ENCODE results near the gene ARSI.

The ARSI gene

DNA sequence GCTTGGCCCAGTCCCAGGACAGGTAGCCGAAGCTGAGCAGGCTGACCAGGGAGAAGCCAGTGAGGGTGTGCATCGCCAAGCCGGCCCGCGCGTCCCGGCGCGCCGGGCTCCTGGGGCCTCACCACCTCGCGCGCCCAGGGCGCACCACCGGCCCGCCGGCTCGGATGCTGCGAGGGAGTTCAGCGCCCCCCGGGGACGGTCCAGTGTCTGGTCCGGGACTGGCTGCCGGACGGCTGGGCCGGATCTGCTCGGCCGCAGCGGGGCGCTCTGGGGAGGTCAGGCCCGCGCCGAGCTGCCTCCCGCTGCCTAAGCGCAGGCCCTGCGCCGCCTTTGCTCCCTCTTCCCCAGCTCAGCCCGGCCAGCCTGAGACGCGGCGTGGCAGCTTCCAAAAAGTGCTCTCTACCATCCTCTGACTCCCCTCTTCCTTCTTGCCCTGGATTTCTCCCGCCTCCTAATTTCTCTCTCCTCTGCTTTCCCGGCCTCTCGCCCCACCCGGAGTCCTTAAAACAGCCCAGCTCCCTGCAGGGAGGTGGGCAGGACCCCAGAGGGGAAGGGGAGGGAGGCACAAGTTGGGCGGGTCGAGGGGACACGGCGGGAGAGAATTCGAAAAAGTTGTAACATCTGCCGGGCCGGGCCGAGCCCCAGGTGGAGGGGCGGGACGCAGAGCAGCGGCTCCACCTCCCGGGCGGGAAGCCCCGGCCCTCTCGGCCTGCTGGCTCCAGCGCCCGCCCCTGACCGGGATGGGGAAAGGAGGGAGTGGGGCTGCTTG, at the start of gene ARSI:
Gene ARSI, minus strand, starts transcription at position 605 of the 769 bp plus-strand sequence. Its CDS starts 532 bp downstream, at position 73.
- DNase-seq: no peak

DNA sequence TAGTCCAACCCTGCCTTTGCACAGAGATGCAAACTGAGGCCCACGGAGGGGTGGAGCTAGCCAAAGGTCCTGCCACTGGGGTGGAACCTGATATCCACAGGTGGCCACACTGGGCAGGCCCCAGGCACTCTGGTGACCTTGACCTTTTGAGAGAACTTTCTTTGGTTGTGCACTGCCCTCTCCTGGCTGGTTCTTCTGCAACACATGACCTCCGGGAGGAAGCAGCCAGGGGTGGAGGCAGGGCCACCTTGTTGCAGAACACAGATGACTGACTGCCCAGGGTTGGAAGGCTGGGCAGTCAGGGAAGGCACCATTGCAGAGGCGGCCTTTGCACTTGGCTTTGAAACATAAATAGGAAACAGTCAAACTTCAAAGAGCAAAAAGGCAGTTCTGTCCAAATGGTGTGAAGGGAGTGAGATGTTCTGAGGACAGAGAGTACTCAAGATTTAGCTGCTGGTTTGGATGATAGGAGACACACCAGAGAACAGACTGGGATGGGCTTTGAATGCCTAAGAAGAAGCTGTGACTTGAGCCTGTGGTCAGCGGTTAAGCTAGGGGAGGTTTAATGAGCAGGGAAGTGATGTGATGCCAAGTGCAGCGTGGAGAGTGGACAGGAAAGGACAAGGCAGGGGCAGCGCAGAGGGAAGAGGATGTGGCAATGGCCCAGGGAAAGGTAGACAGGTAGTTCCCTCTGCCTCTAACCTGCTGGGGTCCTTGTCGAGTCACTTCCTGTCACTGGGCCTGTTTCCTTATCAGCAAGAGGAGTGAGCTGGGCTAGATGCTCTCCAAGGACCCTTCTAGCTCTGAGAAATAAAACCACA, 48.0 kb upstream of the ARSI start:
- DNase-seq: peak; percentile 79

DNA sequence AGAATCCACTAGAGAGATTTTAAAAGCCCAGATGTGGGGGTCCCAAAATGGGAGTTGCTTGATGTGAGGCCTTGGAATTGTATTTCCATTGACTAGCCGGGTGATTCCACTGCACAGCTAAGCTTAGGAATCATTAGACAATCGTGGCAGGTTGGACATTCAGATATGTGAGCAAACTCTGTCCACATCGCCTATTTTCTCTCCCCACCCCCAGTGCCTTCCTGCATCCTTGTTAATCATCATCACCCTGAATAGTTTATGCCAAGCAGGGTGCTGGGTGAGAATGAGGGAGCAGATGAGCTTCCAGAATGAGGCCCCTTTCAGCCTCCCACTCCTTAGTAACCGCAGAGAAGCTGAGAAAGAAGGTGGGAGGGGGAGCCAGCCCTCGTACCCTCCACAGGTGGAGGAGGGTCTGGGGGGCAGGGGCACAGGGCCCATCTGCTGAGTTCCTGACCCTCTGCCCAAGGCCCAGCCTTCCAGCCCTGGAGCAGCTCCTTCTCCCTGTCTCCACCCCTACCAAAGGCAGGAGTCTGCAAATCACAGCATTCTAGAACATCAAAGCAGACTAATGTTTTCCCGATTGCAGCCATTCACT, 47.1 kb upstream of the ARSI start:
- DNase-seq: no peak

DNA sequence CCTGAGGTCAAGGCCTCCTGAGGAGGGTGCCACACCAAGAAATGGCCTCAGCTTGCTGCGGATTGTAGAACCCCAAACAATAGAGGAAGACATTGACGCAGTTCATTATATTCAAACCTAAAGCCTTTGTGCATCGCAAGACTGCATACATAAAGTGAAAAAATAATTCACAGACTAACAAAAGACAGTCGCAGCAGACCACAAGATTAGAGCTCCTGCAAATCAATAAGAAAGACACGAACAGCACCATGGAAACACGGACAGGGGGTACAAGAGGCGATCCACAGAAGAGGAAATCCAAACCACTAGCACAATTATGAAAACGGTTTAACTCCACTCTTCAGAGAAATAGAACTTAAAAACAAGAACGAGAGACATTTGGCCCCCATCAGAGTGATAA, 44.7 kb upstream of the ARSI start:
- no peak for DNase-seq

DNA sequence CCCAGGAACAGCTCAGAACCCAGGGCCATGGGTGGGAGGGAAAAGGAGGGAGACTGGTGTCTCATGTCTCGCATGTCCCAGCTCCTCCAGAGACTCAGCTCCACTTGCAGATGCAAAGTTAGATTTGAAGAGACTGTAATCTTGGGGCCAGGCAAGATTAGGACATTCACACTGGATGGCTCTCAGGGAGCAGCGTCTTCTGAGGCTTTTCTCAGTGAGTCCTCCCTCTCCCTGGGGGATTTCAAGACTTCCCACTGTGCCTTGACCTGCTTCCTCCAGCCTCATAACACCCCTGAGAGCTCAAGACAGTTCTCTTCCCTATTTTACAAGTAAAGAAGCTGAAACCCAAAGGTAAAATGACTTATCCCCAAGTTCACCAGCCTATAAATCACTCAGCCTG, 44.3 kb upstream of the ARSI start:
- DNase-seq: no peak

DNA sequence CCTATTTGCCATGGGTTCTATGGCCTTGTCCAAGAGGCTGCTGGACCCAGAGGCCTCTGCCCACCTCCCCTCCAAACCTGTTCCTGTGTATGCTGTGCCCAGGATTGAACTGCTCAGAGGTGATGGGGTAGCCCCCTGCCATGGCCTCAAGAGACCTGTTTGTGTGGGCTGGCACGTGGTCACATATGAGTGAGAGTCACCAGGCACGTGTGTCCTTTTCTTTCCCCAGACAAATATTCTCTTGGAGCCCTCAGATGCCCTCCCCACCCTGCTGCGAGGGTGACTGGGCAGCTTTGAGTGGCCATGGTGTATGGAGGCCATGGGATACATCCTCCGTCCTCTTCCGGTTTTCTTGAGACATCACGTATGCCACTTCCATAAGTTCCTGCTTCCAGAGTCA, 43.9 kb upstream of the ARSI start:
- DNase-seq: no peak

DNA sequence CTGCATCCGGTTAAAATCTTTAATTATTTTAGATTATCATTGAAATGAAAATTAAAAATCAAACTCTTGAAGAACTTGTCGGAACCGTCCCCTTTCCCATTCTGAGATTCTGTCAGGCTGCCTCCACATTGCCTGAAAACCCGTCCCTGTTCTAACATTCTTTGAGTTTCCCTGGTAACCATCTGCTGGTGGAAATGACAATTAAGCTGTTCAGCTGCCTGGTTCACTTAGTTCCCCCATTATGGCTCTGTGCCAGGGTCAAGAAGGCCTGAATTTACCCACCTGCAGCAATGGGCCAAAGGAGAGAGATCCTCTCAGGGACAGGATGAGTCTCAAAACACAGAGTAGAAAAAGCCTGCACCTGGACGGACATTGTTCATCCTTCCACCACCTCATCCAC, 43.0 kb upstream of the ARSI start:
- no peak for DNase-seq

DNA sequence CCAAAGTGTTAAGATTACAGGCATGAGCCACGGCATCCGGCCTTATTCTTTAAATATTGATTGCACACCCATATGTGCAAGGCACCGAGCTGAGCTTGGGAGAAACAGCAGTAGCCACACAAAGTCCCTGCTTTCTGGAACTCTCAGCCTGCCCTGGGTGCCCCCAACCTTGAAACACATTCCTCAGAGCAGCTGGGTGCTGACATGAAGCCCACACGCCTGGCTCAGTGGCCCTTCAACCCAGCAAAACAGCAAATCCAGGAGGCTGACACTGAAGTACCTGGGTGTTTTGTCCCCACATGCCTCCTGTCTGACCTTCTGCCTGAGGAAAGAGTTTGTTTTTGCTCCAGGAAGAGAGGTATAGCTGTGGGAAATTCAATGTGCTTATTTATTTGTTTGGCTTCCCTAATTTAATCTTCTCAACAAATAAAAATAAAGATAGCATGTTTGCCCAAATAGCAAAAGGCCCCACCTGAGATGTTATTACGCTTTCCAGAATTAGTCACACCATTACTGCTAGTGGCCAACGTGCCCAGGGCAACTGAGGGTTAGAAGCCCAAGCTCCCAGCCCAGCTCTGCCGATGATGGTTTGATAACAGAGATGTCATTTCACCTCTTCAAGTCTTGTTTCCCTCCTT, 41.4 kb upstream of the ARSI start:
- no peak for DNase-seq

DNA sequence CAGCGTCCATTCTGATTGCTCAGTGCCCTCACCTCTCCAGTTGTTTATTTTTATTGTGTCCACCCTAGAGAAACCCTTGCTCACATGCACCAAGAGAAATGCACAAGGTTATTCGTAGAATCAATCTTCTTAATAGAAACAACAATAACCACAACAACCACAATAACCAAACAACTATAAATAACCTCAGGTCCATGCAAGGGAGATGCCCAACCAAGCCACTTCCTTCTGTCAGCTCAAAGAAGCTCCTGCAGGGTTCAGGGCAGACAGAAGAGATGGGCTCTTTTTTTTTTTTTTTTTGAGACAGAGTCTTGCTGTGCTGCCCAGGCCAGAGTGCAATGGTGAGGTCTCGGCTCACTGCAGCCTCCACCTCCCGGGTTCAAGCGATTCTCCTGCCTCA, 39.9 kb upstream of the ARSI start:
- DNase-seq: no peak

DNA sequence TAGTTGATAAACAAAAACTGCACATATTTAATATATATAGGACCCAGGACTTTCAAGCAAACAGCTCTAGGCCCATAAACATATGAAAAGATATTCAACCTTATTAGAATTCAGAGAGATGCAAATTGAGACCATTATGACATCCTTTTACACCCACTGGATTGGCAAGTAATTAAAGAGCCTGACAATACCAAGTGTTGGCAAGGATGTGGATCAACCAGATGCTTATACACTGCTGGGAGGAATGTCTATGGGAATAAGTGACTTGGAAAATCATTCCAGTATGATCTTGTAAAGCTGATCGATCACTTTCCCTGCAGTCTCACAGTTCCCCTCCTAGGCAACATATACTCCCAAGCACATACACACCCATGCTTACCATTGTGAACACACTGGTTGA, 39.3 kb upstream of the ARSI start:
- DNase-seq: no peak

DNA sequence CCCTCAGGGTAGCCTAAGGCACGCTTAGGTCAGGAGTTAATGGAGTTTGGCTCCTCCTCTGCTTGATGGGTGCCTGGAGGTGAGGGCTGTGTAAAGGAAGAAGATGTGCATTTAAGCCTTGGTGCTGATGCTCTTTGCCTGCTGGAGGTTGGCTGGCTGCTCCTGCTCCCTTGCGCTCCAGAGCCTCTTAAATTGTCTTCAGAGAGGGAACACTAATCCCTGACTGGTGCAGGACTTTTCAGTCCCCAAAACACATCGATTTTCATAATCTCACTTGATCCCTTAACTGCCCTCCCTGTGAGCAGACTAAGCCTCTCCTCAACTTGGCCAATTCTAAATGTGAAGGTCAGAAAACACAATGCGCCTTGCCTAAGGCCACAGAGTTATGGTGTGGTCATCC, 38.6 kb upstream of the ARSI start:
- no peak for DNase-seq

DNA sequence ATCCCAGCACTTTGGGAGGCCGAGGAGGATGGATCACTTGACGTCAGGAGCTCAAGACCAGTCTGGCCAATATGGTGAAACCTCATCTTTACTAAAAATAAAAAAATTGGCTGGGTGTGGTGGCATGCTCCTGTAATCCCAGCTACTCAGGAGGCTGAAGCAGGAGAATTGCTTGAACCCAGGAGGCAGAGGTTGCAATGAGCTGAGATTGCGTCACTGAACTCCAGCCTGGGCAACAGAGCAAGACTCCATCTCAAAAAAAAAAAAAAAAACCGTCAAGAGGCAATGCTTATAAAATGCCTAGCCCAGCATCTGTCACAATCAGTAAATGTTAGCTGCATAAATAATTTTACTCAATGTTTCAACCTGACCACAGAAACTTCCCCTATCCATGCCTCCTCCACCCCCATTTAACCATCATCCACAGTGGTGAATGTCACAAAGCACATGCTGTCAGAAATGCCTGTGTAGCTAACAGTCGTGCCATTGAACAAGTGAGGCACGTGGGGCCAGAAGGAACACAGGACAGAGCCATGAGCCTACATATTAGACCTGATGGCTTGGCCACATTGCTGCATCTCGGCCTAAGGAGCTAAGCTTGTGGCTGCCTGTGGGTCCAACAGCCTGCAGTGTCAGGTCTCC, 38.0 kb upstream of the ARSI start:
- DNase-seq: peak; percentile 62

DNA sequence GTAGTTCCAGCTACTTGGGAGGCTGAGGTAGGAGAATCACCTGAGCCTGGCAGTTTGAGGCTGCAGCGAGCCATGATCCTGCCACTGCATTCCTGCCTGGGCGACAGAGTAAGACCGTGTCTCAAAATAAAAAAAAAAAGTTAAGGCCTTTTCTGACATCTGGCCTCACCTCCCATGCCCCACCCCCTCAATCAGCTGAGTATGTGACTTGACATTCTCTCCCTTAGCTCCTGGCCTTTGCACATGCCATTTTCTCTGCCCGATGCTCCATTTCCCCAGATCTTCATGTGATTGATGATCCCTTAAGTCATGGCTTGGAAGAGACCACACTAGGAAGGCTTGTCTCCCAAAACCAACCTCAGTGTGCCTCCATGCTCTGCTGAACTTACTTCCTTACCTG, 37.1 kb upstream of the ARSI start:
- no peak for DNase-seq

DNA sequence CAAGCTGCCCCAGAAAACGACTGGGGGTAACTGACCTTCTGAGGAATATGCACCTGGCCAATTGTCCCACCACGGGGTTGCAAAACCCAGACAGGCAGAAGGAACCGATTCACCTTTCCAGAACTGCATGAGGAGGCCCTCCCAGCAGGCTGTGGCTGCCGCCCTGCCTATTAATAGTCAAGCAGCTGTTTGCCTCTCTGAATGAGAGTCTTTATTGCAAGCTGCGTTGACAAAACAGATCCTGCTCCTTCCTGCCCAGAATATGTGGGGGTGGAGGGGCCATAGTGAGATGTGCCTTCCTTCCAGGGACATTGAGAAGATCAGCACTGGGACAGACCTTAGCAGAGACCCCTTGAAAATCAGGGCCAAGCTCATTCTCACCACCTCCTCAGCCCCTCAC, 36.5 kb upstream of the ARSI start:
- no peak for DNase-seq

DNA sequence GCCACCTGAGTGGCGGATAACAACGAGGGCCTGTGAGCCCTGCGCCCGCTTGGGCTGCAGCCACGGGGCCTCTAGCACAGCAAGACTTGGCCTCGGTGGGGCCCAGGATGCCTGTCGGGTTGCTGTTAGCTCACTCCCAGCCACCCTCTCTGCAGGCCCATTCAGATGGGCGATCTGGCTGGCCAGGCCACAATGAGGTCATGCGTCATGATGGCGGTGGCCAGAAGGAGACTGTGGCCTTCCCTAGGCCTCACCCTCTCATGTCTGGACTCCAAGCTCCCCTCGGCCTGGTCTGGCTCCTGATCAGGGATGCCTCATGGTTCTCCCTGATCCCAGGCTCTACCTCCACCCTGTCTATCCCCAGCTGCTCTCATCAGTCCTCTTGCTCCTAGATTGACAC, 35.8 kb upstream of the ARSI start:
- DNase-seq: no peak

DNA sequence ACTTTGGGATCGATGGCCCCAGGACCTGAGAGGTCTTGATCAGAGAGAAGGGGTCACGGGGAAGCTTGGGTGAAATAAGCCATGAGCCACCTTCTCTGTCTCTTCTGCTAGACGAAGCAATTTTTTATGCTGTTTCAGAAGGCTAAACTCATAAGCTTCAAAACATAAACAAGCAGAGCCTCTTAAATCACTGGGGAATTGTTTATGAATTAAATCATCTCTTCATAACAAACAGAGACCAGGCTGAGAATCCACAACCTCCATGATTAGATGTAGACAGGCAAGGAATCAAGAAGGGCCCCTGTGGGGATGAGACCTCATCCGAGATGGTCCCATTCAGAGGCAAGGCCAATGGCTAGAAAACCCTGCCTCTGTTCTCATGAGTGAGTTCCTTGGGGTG, 33.1 kb upstream of the ARSI start:
- DNase-seq: no peak

DNA sequence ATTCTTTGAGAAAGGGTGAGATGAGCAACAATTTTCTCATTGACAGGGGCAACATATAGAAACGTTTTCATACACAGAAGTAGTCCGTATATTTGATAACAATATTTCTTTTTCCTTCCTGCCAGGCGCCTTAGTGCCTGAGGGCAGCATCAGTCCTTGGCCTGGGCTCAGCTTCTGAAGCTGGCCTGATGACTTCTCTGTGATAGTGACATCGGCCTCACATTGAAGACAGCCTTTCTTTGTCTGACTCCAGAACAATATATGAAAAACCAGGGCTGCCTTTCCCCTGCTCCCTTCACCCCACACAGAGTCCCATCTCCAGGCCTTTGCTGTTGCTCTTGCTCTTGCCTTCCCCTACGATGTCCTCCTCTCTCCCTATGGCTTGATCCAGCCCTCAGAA, 30.7 kb upstream of the ARSI start:
- DNase-seq: no peak

DNA sequence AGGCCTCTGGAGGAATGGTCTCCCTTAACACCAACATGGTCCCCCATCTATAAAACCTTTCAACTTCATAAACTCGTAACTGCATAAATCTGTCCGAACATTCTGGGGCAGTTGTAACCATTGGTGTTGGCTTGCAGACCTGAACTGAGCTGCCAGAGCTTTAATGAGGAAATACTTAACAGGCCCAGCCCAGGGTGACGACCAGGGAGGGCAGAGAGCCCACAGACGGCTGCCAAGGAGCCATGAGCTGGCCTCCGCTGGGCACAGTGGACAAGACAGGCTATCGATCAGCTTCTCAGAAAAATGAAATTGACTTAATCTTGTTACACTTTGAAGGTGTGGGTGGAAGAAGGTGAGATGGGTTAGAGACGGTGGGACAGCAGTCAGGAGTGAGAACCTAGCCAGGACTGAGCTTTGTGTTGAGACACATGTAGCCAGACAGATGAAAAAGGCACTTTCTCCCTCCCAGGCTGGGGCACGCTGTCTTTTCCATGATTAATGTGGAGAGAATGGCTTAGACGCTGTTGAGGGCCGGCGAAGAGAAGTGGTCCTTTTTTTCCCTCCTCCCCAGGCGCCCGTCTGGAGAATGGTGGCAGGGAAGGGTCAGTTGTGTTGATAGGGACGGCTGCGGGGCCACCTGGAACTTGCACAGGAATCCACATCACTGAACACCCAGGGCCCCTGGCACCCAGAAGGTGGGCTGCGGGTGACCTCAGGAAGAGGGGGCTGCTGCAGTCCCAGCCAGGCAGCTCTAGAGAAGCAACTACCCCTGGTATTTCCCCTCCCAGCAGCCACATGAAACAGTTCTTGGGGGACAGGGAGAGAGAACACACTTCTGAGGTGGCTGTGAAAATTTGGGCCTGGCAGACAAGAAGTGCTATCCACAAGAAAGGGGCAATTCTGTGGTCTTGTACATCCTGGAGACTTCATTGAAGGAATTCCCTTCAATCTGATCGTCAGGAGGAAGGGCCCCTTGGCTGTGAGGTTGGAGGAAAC, 27.5 kb upstream of the ARSI start:
- DNase-seq: no peak

DNA sequence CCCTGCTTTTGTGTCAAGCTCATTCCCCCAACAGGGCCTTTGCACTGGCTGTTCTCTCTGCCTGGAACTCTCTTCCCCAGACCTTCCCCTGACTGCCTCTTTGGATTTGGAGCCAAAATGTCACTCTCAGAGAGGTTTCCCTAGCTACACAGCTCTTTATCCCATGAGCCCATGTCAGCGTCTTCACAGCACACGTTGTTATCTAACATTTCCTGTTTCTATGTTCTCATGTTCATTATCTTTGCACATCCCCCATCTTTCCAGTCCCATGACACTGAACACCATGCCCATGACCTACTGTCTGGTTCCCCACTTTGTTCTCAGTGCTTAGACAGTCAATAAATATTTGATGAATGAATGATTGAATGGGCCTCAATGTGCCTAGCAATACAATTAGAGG, 26.3 kb upstream of the ARSI start:
- peak; percentile 24 for DNase-seq

DNA sequence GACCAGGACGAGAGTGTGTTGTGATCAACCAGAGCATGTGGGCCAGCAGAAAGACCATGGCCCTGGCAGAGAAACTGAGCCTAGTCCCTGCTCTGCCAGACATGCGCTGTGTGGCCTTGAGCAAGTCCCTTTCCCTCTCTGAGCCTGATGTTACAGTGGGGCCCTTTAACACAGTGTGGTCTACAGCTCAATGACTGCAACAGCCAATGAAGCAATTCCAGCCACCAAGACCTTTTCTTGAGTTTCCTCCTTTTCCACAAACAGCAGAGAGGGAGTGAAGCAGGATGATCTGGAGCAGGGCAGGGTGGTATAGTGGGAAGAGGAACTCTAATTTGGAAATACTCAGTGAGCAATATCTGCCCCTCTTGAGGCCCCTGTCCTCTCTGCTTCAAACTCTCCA, 25.8 kb upstream of the ARSI start:
- peak; percentile 12 for DNase-seq

DNA sequence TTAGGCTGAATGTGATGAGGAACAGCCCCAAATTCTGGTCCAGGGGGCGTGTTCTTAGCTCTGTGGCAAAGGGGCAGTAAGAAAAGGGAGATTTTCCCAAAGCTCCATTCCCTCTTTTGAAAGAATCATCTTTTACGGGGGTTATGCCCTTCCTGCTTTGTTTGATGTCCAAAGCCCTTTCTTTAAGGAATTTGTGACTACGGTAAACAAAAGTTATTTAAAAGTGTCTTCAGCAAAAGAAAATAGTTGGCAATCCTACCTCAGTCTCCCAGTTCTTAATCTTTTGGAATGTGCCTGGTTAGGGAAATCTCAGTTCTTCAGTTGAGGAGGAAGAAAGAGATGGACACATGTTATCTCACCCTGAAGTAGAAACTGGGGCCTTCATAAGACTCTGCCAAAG, 24.4 kb upstream of the ARSI start:
- no peak for DNase-seq

DNA sequence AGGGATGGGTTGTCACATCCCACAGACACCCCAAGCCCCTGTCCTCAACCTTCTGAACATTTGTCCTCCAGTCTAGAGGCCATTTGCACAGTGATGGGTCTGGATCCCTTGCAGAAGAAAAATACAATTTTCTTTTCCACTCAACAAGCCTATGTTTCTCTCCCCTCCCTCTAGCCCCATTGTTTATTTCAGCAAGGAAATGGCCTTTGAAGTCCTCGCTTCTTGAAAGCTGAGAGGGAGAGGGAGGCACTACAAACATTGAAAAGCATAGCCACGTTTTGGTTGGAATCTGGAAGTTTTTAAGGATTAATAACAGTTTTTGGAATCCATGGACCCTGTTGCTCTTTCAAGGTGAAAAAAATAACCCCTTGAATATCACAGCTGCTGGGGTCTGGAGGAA, 24.0 kb upstream of the ARSI start:
- DNase-seq: no peak

All from inflammatory macrophage treated with lipopolysaccharide for 4 hours (primary cell).